Uterus (tissue), 2 donors: Measurements from ENCODE around the gene IL6ST.

Experiments
- POLR2A ChIP-seq, 2 donors: fragments of 450-650 bp; IDR thresholded peaks; one replicate each; pipeline ENCODE4 v1.6.1; 2016; ENCODE audit warnings: antibody characterized with exemption in 2 of 2, mild to moderate bottlenecking in 1 of 2, moderate library complexity in 1 of 2
- TF ChIP-seq, protein P1 (sequence below), 4 experiments: fragments of 200-600 bp in 2 of 4; fragments of 450-650 bp in 2 of 4; sonication (generic) in 2 of 4; IDR thresholded peaks; one replicate each; pipeline ENCODE4 v1.5.1; 2016 to 2019; ENCODE audit warnings: antibody characterized with exemption in 4 of 4, mild to moderate bottlenecking in 2 of 4, moderate library complexity in 1 of 4

DNA sequence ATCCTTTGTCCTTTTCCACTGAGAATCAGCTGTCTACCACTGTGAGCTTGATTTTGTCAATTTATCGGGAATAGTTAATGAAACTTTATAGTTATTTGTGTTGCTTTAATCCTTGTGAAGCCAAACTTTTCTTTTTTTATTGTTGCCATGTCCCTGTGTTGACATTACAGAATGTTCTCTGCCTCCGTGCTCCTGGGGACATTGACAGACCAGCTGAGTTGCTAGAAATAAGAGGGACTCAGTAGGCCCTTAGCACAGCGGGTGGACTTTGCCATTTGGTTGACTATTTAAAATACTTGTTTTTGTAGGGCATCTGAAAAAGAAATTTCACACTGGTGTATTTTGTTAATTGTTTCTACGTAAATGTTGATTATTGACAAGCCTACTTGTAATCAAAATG lies 73.1 kb downstream of the IL6ST start:
- TF ChIP-seq, protein P1, sequence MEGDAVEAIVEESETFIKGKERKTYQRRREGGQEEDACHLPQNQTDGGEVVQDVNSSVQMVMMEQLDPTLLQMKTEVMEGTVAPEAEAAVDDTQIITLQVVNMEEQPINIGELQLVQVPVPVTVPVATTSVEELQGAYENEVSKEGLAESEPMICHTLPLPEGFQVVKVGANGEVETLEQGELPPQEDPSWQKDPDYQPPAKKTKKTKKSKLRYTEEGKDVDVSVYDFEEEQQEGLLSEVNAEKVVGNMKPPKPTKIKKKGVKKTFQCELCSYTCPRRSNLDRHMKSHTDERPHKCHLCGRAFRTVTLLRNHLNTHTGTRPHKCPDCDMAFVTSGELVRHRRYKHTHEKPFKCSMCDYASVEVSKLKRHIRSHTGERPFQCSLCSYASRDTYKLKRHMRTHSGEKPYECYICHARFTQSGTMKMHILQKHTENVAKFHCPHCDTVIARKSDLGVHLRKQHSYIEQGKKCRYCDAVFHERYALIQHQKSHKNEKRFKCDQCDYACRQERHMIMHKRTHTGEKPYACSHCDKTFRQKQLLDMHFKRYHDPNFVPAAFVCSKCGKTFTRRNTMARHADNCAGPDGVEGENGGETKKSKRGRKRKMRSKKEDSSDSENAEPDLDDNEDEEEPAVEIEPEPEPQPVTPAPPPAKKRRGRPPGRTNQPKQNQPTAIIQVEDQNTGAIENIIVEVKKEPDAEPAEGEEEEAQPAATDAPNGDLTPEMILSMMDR (IDR thresholded peaks at IDR 0.05) = no peak
- no peak for TF ChIP-seq POLR2A (IDR thresholded peaks at IDR 0.05)
